Progenitor cell of endocrine pancreas (in vitro differentiated cells): Measurements from ENCODE around the gene SEL1L2. TPM values are rescaled to one million over a fixed set of nuclear protein-coding genes. Genes with fewer than 3 reads are reported as not detected.

ENCODE experiments used
- DNase-seq: peaks from one replicate; pipeline ENCODE4 v3.0.0; 2021; ENCODE audit warnings: low spot score; ENCODE audit not compliant: unreplicated experiment
- H3K27ac Mint-ChIP-seq: 2 replicates; pipeline ENCODE4 v1.8.0; 2021; ENCODE audit warnings: mild to moderate bottlenecking, moderate library complexity, mixed read lengths
- H3K27me3 Mint-ChIP-seq: 2 replicates; pipeline ENCODE4 v1.8.0; 2021; ENCODE audit warnings: mixed read lengths
- H3K36me3 Mint-ChIP-seq: 2 replicates; pipeline ENCODE4 v1.8.0; 2022; ENCODE audit warnings: mixed read lengths; ENCODE audit not compliant: insufficient read depth
- H3K4me1 Mint-ChIP-seq: 2 replicates; pipeline ENCODE4 v1.8.0; 2021; ENCODE audit warnings: low read depth, mixed read lengths
- H3K4me3 Mint-ChIP-seq: 2 replicates; pipeline ENCODE4 v1.8.0; 2021; ENCODE audit warnings: low read depth, mild to moderate bottlenecking, moderate library complexity, mixed read lengths
- H3K9me3 Mint-ChIP-seq: 2 replicates; pipeline ENCODE4 v1.8.0; 2021; ENCODE audit warnings: low read depth, mixed read lengths
- CTCF ChIP-seq: fragments of 200-600 bp; sonication (generic); IDR thresholded peaks from one replicate; pipeline ENCODE4 v1.5.0; 2021; ENCODE audit warnings: antibody characterized with exemption, mild to moderate bottlenecking; ENCODE audit not compliant: unreplicated experiment
- total RNA-seq: library from RNA; stranded (reverse); gene quantifications from 2 replicates; pipeline ENCODE4 v1.2.1, GENCODE V29; 2021

Gene SEL1L2
- total RNA-seq, 1 donor from 2014 or later, result not detected

GRCh38 chr20:13863244-13863643, 127.2 kb downstream of the SEL1L2 start:
- no peak for TF ChIP-seq CTCF
- Mint-ChIP-seq H3K9me3 (peaks cover 3% of the 10 kb centered on the region), H3K4me3 (no peak overlapping the region), H3K4me1 (no peaks in the 10 kb centered on the region), H3K27ac (no peak overlapping the region), H3K36me3 (no peaks in the 10 kb centered on the region), H3K27me3 (peaks cover 3% of the 10 kb centered on the region)
- DNase-seq, result no peak

GRCh38 chr20:13862245-13862644, 128.2 kb downstream of the SEL1L2 start:
- Mint-ChIP-seq H3K4me1 (no peaks in the 10 kb centered on the region), H3K36me3 (no peaks in the 10 kb centered on the region), H3K27me3 (peaks cover 3% of the 10 kb centered on the region), H3K9me3 (peaks cover 3% of the 10 kb centered on the region), H3K4me3 (no peak overlapping the region), H3K27ac (no peak overlapping the region)
- DNase-seq, result no peak
- no peak for TF ChIP-seq CTCF

- Mint-ChIP-seq H3K27me3 (peaks cover 3% of the 10 kb centered on the region), H3K27ac (no peak overlapping the region), H3K4me1 (no peaks in the 10 kb centered on the region), H3K4me3 (no peak overlapping the region), H3K36me3 (no peaks in the 10 kb centered on the region), H3K9me3 (peaks cover 3% of the 10 kb centered on the region)
- TF ChIP-seq CTCF, result no peak
- DNase-seq, result no peak
These were observed 131.5 kb downstream of the SEL1L2 start for GRCh38 chr20:13858871-13859270.

DNA sequence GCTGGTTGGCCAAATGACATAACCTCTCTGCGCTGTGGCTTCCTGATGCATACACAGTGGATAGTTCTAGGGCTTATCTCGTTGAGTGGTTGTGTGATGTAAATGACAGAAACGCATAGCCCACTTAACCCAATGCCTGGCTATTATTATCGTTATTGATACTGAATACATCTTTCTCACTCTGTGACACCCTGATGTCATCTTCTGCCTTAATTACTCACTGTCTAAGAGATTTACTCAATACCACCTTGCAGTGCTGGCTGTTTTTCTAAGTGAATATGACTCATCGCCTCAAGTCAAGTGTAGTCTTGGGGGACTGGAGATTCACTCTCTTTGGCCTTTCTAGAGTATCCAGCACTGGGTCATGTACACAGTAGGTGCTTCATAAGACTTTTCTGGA, 132.0 kb downstream of the SEL1L2 start:
- no peak for TF ChIP-seq CTCF
- H3K36me3 Mint-ChIP-seq, result no peaks in the 10 kb centered on the region
- peaks cover 3% of the 10 kb centered on the region for H3K27me3 Mint-ChIP-seq

GRCh38 chr20:13857961-13858360, 132.5 kb downstream of the SEL1L2 start:
- no peak for TF ChIP-seq CTCF
- DNase-seq, result no peak
- no peaks in the 10 kb centered on the region for H3K36me3 Mint-ChIP-seq
- H3K4me3 Mint-ChIP-seq, result no peak overlapping the region
- peaks cover 3% of the 10 kb centered on the region for H3K27me3 Mint-ChIP-seq
- H3K4me1 Mint-ChIP-seq, result no peaks in the 10 kb centered on the region
- no peak overlapping the region for H3K27ac Mint-ChIP-seq
- H3K9me3 Mint-ChIP-seq, result peaks cover 3% of the 10 kb centered on the region

More for the DNA sequence above, 132.0 kb downstream of the SEL1L2 start:
- no peak for DNase-seq
- no peaks in the 10 kb centered on the region for H3K4me1 Mint-ChIP-seq
- no peak overlapping the region for H3K4me3 Mint-ChIP-seq
- H3K27ac Mint-ChIP-seq, result no peak overlapping the region
- H3K9me3 Mint-ChIP-seq, result peaks cover 3% of the 10 kb centered on the region
